ENCODE data around the gene SLC22A5.

DNA sequence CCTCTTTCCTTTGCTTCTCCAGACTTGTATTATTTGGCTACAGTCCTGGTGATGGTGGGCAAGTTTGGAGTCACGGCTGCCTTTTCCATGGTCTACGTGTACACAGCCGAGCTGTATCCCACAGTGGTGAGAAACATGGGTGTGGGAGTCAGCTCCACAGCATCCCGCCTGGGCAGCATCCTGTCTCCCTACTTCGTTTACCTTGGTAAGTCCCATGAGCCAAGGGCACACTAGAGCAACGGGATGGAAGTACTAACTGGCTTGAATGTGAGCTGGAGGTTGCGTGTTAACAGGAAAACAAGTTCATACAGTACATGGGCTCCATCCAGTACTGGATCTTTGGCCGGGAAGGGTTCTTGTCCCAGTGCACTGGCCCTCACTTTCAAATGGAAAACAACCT, 22.9 kb downstream of the SLC22A5 start:
- TF ChIP-seq, protein P1, sequence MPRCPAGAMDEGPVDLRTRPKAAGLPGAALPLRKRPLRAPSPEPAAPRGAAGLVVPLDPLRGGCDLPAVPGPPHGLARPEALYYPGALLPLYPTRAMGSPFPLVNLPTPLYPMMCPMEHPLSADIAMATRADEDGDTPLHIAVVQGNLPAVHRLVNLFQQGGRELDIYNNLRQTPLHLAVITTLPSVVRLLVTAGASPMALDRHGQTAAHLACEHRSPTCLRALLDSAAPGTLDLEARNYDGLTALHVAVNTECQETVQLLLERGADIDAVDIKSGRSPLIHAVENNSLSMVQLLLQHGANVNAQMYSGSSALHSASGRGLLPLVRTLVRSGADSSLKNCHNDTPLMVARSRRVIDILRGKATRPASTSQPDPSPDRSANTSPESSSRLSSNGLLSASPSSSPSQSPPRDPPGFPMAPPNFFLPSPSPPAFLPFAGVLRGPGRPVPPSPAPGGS (IDR thresholded peaks at IDR 0.05), result no peak
- TF ChIP-seq, protein P2, sequence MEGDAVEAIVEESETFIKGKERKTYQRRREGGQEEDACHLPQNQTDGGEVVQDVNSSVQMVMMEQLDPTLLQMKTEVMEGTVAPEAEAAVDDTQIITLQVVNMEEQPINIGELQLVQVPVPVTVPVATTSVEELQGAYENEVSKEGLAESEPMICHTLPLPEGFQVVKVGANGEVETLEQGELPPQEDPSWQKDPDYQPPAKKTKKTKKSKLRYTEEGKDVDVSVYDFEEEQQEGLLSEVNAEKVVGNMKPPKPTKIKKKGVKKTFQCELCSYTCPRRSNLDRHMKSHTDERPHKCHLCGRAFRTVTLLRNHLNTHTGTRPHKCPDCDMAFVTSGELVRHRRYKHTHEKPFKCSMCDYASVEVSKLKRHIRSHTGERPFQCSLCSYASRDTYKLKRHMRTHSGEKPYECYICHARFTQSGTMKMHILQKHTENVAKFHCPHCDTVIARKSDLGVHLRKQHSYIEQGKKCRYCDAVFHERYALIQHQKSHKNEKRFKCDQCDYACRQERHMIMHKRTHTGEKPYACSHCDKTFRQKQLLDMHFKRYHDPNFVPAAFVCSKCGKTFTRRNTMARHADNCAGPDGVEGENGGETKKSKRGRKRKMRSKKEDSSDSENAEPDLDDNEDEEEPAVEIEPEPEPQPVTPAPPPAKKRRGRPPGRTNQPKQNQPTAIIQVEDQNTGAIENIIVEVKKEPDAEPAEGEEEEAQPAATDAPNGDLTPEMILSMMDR (IDR thresholded peaks at IDR 0.05), result no peak
- TF ChIP-seq JUNB (IDR thresholded peaks at IDR 0.05) (no peak), CBX2 (IDR thresholded peaks at IDR 0.05; ENCODE audit: borderline replicate concordance, low read depth) (no peak), HDAC2 (IDR thresholded peaks at IDR 0.05) (no peak), RAD21 (conservative IDR thresholded peaks at IDR 0.05 in 1 of 2, IDR thresholded peaks at IDR 0.05 in 1 of 2) (no peak), KDM1A (IDR thresholded peaks at IDR 0.05; ENCODE audit: low read depth) (no peak), POLR2A (IDR thresholded peaks at IDR 0.05; ENCODE audit: low read length) (no peak), EP300 (IDR thresholded peaks at IDR 0.05) (no peak), MAFK (IDR thresholded peaks at IDR 0.05; ENCODE audit: partially characterized antibody) (no peak), CHD4 (IDR thresholded peaks at IDR 0.05; ENCODE audit: borderline replicate concordance) (no peak)
